ENCODE data around the gene UNK.
"Not testable (repeated sequence)": the region's sequence is repeated elsewhere in the genome, so short reads cannot be mapped to it uniquely, and the experiment has no call there.

UNK gene

GRCh38 chr17:75806822-75807500, 22.4 kb downstream of the UNK start:
- DNase-seq: no peak

- DNase-seq: no peak
Measured at GRCh38 chr17:75807861-75808260, 23.3 kb downstream of the UNK start.

- no peak for DNase-seq
Measured at GRCh38 chr17:75808549-75808904, 23.9 kb downstream of the UNK start.

- no peak for DNase-seq
Measured at GRCh38 chr17:75808905-75809621, 24.5 kb downstream of the UNK start.

- DNase-seq: no peak
Measured at GRCh38 chr17:75809631-75810111, 25.1 kb downstream of the UNK start.

GRCh38 chr17:75810216-75810615, 25.6 kb downstream of the UNK start:
- no peak for DNase-seq

- DNase-seq: not testable (repeated sequence)
Measured at GRCh38 chr17:75810756-75811155, 26.1 kb downstream of the UNK start.

GRCh38 chr17:75811174-75811573, 26.6 kb downstream of the UNK start:
- DNase-seq: no peak

- DNase-seq: no peak
Measured at GRCh38 chr17:75812096-75813013, 27.7 kb downstream of the UNK start.

- no peak for DNase-seq
Measured at GRCh38 chr17:75813081-75814020, 28.7 kb downstream of the UNK start.

GRCh38 chr17:75814021-75814395, 29.4 kb downstream of the UNK start:
- DNase-seq: no peak

- no peak for DNase-seq
Measured at GRCh38 chr17:75814900-75815373, 30.3 kb downstream of the UNK start.

- no peak for DNase-seq
Measured at GRCh38 chr17:75815399-75815798, 30.8 kb downstream of the UNK start.

GRCh38 chr17:75816693-75817092, 32.1 kb downstream of the UNK start:
- no peak for DNase-seq

- no peak for DNase-seq
Measured at GRCh38 chr17:75817571-75817970, 33.0 kb downstream of the UNK start.

- no peak for DNase-seq
Measured at GRCh38 chr17:75818326-75818885, 33.8 kb downstream of the UNK start.

- no peak for DNase-seq
Measured at GRCh38 chr17:75819116-75819515, 34.5 kb downstream of the UNK start.

- no peak for DNase-seq
Measured at GRCh38 chr17:75819678-75820077, 35.1 kb downstream of the UNK start.

- no peak for DNase-seq
Measured at GRCh38 chr17:75820094-75821080, 35.8 kb downstream of the UNK start.

- DNase-seq: no peak
Measured at GRCh38 chr17:75821552-75821951, 36.9 kb downstream of the UNK start.
